HepG2 (cell line): ENCODE results near the gene FN1. TPM values are rescaled to one million over a fixed set of nuclear protein-coding genes. Genes with fewer than 3 reads are reported as not detected.

Experiments used
- DZIP1 ChIP-seq: sonication (generic); formaldehyde crosslinking; IDR thresholded peaks from 2 replicates; pipeline ENCODE4 v1.5.0; 2020; ENCODE audit warnings: mild to moderate bottlenecking, missing genetic modification reagents
- EED ChIP-seq: sonication (generic); formaldehyde crosslinking; IDR thresholded peaks from 2 replicates; pipeline ENCODE4 v1.5.0; 2020; ENCODE audit warnings: mild to moderate bottlenecking, missing genetic modification reagents
- FOXA1 ChIP-seq, 2 experiments: fragments of 450-650 bp in 1 of 2; sonication (generic) in 1 of 2; formaldehyde crosslinking in 1 of 2; IDR thresholded peaks; 2 replicates each; pipeline versions ENCODE4 v1.4.0 to v1.6.1; 2016 to 2020; ENCODE audit warnings: missing genetic modification reagents in 1 of 2
- FUBP1 ChIP-seq: sonication (generic); formaldehyde crosslinking; IDR thresholded peaks from 2 replicates; pipeline ENCODE4 v1.5.1; 2020; ENCODE audit warnings: missing genetic modification reagents, mild to moderate bottlenecking, borderline replicate concordance
- GABPB1 ChIP-seq: IDR thresholded peaks from 2 replicates; pipeline ENCODE4 v1.6.1; 2016; ENCODE audit warnings: mild to moderate bottlenecking, missing genetic modification reagents, moderate library complexity, missing compliant biosample characterization
- GATAD1 ChIP-seq: IDR thresholded peaks from 2 replicates; pipeline ENCODE4 v1.6.1; 2016; ENCODE audit warnings: missing genetic modification reagents, missing compliant biosample characterization
- IRF1 ChIP-seq: sonication (generic); formaldehyde crosslinking; IDR thresholded peaks from 2 replicates; pipeline ENCODE4 v1.4.0; 2020; ENCODE audit warnings: low read depth, mild to moderate bottlenecking, missing genetic modification reagents
- KLF16 ChIP-seq, 2 experiments: sonication (generic) in 1 of 2; formaldehyde crosslinking in 1 of 2; IDR thresholded peaks; 2 replicates each; pipeline versions ENCODE4 v1.6.1 to v1.8.0; 2016 to 2023; ENCODE audit warnings: missing genetic modification reagents in 2 of 2, missing compliant biosample characterization in 1 of 2
- PHB2 ChIP-seq: fragments of 450-650 bp; IDR thresholded peaks from 2 replicates; pipeline ENCODE4 v1.6.1; 2018; ENCODE audit not compliant: partially characterized antibody
- TRIM22 ChIP-seq: fragments of 450-650 bp; IDR thresholded peaks from 2 replicates; pipeline ENCODE4 v1.6.1; 2017
- YEATS4 ChIP-seq: sonication (generic); formaldehyde crosslinking; IDR thresholded peaks from 2 replicates; pipeline ENCODE4 v1.4.0; 2020; ENCODE audit warnings: missing genetic modification reagents, borderline replicate concordance
- ZFP82 ChIP-seq: sonication (generic); formaldehyde crosslinking; IDR thresholded peaks from 2 replicates; pipeline ENCODE4 v1.5.1; 2020; ENCODE audit warnings: mild to moderate bottlenecking, missing genetic modification reagents, borderline replicate concordance
- ZNF317 ChIP-seq: sonication (generic); formaldehyde crosslinking; IDR thresholded peaks from 2 replicates; pipeline ENCODE4 v1.5.0; 2020; ENCODE audit warnings: mild to moderate bottlenecking, missing genetic modification reagents
- ZNF329 ChIP-seq: sonication (generic); formaldehyde crosslinking; IDR thresholded peaks from 2 replicates; pipeline ENCODE4 v1.9.0; 2021; ENCODE audit warnings: low read depth, mild to moderate bottlenecking, missing genetic modification reagents
- ZNF335 ChIP-seq: sonication (generic); formaldehyde crosslinking; IDR thresholded peaks from 2 replicates; pipeline ENCODE4 v1.4.0; 2020; ENCODE audit warnings: missing genetic modification reagents
- ZNF468 ChIP-seq: sonication (generic); formaldehyde crosslinking; IDR thresholded peaks from 2 replicates; pipeline ENCODE4 v1.8.0; 2022; ENCODE audit warnings: mild to moderate bottlenecking, moderate library complexity, missing genetic modification reagents
- ZNF574 ChIP-seq: sonication (generic); formaldehyde crosslinking; IDR thresholded peaks from 2 replicates; pipeline ENCODE4 v1.4.0; 2020; ENCODE audit warnings: missing genetic modification reagents
- ZNF691 ChIP-seq: sonication (generic); formaldehyde crosslinking; IDR thresholded peaks from 2 replicates; pipeline ENCODE4 v1.4.0; 2020; ENCODE audit warnings: missing genetic modification reagents, low read depth, mild to moderate bottlenecking, borderline replicate concordance
- ZNF839 ChIP-seq: sonication (generic); formaldehyde crosslinking; IDR thresholded peaks from 2 replicates; pipeline ENCODE4 v1.4.0; 2020; ENCODE audit warnings: missing genetic modification reagents, mild to moderate bottlenecking, borderline replicate concordance
- polyA plus RNA-seq, 8 experiments: library from polyadenylated mRNA; depleted of rRNA in 3 of 8; stranded (reverse) in 7 of 8; unstranded in 1 of 8; fragments of >200 nt; fragmentation: Illumina TruSeq in 4 of 8; extraction: Trizol in 4 of 8; gene quantifications; 2 replicates each; pipeline versions ENCODE4 v1.2.1 to v1.2.3, GENCODE V29; 2011 to 2016; ENCODE audit warnings: low read depth in 4 of 8, missing spikeins in 1 of 8, mixed read lengths in 1 of 8; ENCODE audit not compliant: insufficient read depth in 1 of 8
- total RNA-seq, 5 experiments: library from RNA; depleted of rRNA; stranded (reverse); fragments of >200 nt; fragmentation: Illumina TruSeq; extraction: Trizol; gene quantifications; 2 replicates each; pipeline ENCODE4 v1.2.3, GENCODE V29; 2016; ENCODE audit warnings: low read depth in 1 of 5

Gene FN1
- total and polyA plus RNA-seq, 2 of the 13 experiments (the other 11 are each of a cell fraction or from before 2014, with no cell fraction given): 1,847 to 6,471 TPM

- TF ChIP-seq ZNF574 (CRISPR knock-in tag): peak; percentile 72
- peak; percentile 78; the same call in 1 of the 2 replicates for TF ChIP-seq FOXA1 (IDR thresholded peaks at IDR 0.05)
- peak; percentile 89 for TF ChIP-seq FOXA1 (CRISPR knock-in tag; IDR thresholded peaks at IDR 0.05)
- TF ChIP-seq EED: no peak
- peak; percentile 44; the same call in 1 of the 2 replicates for TF ChIP-seq GATAD1
- peak; percentile 28; the same call in 1 of the 2 replicates for TF ChIP-seq GABPB1 (CRISPR knock-in tag)
- TF ChIP-seq KLF16 (CRISPR knock-in tag; IDR thresholded peaks at IDR 0.05): peak in 1 of 2 experiments; percentile 83; a peak in 2 of 4 replicates
- no peak for TF ChIP-seq ZNF329
- TF ChIP-seq YEATS4: peak; percentile 35; the same call in 1 of the 2 replicates
- TF ChIP-seq ZNF691 (CRISPR knock-in tag): no peak
- TF ChIP-seq FUBP1 (CRISPR knock-in tag): no peak
- TF ChIP-seq DZIP1: no peak
- no peak for TF ChIP-seq ZNF839 (CRISPR knock-in tag)
- no peak for TF ChIP-seq PHB2
- no peak for TF ChIP-seq ZFP82 (CRISPR knock-in tag)
- no peak for TF ChIP-seq IRF1 (CRISPR knock-in tag)
- TF ChIP-seq ZNF468 (CRISPR knock-in tag): no peak
- no peak for TF ChIP-seq TRIM22
- no peak for TF ChIP-seq ZNF317 (CRISPR knock-in tag)
- TF ChIP-seq ZNF335 (CRISPR knock-in tag): 0 out of 2 replicates have a peak, but pooled peaks have one; percentile 16
Measured at GRCh38 chr2:215417400-215417951, 18.4 kb downstream of the FN1 start (continued).
